HG02610 (cell line): ENCODE measurements around the gene PPT2.
"Not testable (repeated sequence)": the region's sequence is repeated elsewhere in the genome, so short reads cannot be mapped to it uniquely, and the experiment has no call there.

Experiments used
- ATAC-seq: cut with Tn5 transposase; IDR thresholded peaks from one replicate; pipeline ENCODE4 v1.9.1; 2021; ENCODE audit warnings: mild to moderate bottlenecking, moderate library complexity; ENCODE audit not compliant: unreplicated experiment

The PPT2 gene

DNA sequence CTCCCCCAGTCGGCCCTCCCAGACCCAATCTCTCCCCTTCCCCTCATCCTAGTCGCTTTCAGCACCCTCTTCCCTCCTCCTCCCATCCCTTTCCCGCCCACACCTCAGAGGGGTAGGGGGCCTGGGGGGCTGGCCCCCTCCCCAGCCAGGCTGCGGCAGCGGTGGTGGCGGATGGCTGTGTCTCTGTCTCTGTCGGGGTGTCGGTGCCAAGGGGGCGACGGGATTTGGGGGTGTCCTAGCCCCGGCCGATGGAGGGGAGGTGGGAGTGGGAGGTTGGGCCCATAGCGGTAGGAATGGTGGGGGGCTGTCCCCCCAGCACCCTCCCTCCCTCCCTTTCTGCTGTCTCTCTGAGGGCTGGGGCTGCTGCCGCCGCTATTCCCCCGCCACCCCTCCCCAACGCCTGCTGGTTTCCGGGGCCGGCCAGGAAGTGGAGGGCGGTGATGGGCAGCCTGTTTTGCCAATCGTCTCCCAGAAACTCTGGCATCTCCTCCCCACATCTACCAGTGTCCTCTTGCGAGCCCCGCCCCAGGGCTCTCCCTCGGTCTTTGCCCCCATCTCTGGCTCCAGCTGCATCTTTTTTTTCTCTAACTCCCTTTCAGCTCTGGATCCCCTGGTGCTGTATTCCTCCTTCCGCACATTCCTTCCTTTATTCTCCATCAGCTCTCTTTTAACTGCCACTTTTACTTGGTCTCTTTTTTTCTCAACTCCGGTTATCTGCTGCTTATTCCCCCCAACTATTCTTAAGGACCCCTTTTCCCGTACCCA, 22.0 kb downstream of the PPT2 start, which contains the start of gene AGPAT1:
AGPAT1 (minus strand) TSS at position 374 of the 765 bp plus-strand sequence. CDS start 4,588 bp downstream, outside the sequence.
- ATAC-seq, result peak; percentile 48

DNA sequence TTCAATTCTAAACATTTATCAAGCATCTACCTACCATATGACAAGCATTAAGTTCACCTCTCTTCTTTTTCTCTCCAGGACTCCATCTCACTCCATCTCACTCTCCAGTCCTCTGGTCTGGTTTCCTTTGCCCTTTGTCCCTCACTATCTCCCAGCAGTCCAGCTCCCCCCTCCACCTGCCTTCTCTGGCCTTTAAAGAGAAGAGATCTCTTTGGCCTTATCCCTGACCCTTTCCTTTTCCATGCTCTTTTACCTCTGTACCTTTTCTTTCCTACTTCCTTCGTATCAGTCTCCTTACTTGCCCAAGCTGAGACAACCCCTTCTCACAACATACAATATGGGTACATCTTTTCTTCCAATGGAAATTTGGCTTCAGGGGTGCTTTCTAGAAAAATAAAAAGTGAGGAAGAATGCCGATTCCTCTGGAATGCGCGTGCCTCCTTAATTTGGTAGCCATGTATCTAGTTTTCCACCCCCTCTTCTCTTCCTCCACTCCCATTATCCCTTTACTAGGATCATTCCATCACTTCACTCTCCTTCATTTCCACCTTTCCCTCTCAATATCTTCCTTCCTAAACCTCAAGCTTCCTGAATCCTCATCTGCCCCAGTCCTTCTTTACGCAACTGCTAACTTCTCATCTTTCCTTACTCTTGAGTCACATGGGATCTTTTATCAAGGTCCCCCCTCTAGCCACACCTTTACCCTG, 22.7 kb downstream of the PPT2 start:
- no peak for ATAC-seq

- ATAC-seq, result no peak
These were observed 23.3 kb downstream of the PPT2 start for GRCh38 chr6:32177183-32177787.

DNA sequence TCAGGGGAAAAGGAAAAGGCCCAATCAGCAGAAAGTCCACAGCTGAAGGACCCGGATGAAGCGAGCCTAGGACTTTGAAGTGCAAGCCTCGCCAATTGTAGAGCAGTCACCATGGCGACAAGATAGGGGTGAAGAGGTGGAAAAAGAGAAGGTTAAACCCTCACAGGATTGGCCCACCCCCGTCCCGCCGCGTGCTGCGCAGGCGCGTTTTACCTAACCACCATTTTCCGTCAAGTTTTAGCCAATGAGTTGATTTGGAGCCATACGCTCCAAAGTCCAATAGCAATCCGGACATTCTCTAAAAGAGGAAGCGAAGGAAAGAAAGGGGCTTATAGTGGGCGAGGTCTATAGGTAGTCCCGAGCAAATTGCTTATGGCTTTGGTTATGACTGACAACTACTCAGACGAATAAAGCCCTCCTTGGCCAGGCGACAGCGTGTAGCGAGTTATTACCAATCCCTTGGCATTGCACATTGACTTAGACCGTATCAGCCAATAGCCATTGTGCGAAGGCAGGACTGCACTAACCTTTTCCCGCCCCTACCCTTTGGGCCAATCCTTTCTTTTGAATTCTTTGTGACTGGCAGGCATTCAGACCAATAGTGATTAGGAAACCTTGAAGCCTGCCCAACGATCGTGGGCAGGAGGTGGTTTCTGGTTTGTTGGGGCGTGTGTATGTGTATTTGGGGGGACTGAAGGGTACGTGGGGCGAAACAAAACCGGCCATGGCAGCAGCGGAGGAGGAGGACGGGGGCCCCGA, 24.0 kb downstream of the PPT2 start, which contains the start of gene RNF5:
RNF5 (plus strand) TSS at position 618 of the 759 bp plus-strand sequence; CDS start at position 725, 107 bp downstream.
- ATAC-seq, result peak; percentile 82

DNA sequence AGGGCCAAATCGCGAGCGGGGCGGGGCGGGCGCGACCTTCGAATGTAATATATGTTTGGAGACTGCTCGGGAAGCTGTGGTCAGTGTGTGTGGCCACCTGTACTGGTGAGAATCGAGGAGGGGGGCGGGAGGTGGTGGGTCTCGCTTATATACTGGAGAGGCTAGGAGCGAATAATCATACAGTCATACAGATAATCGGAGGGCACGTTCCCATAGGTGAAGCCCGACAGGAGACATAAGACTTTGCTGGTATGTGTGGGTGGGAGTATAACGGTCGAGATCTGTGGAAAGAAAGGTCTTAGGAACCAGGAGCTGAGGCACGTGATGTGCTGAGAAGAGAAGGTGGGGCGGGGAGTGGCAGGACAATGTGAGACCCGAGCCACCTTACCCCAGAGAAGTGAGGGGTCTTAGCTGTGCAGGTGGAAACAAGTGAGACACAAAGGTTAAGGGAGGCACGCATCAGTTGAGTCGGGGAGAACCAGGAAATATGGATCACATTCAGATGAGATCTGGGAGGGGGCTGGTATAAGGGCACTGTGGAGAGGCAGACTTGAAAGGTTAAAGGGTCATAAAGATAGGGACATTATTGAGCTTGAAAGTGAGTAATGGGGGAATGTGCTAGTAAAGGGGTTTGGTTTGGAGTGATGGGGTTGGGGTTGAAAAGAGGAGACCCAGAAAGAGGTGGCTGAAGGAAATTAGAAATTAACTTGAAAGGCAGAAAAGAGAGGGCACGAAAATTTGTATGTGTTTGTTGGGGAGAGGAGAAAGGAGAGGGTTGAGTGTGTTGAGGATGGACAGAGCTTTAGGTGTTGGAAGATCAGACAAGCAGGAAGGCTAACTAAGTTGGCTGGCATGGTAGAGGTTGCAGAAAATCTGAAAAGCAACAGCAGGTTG, 24.9 kb downstream of the PPT2 start:
- ATAC-seq, result no peak

DNA sequence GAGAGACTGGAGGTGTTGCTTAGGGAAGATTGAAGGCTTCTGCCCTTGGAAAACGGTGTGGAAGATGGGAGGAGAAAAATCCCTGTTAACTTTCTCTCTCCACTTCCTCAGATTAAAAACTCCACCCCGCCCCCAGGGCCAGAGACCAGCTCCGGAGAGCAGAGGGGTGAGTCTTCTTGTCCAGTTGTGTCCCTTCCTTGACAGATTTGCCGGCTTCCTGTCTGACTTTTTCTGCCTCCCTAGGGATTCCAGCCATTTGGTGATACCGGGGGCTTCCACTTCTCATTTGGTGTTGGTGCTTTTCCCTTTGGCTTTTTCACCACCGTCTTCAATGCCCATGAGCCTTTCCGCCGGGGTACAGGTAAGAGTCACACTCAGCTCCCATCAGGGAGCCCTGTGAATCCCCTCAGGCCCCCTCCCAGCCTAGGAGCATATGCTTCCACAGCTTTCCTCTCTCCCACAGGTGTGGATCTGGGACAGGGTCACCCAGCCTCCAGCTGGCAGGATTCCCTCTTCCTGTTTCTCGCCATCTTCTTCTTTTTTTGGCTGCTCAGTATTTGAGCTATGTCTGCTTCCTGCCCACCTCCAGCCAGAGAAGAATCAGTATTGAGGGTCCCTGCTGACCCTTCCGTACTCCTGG, 25.9 kb downstream of the PPT2 start:
- ATAC-seq, result no peak

DNA sequence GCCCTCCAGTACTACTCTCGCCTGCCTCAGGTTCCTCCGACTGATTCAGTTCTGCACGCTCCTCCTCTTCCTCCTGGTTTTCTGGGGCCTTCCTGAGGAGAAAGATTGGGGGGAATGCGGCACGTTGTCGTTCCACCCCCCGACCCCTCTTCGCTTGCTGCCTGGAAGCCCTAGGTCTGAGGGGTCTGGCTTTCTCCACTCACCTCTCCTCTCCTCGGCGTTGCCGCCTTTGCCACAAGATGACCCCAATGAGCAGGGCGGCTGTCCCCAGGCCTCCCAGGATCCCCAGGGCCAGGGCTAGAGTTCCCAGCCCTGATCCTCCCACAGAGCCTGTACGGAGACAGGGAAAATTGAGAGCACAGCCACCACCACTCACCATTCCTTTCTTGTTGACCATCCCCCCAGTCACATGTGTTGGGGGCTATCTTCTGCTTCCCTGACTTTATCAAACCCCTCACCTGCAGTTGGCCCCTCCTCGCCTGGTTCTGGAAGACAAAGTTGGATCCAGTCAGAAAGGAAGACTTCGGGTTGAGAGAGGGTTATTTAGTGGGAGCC, 27.3 kb downstream of the PPT2 start:
- ATAC-seq, result no peak

DNA sequence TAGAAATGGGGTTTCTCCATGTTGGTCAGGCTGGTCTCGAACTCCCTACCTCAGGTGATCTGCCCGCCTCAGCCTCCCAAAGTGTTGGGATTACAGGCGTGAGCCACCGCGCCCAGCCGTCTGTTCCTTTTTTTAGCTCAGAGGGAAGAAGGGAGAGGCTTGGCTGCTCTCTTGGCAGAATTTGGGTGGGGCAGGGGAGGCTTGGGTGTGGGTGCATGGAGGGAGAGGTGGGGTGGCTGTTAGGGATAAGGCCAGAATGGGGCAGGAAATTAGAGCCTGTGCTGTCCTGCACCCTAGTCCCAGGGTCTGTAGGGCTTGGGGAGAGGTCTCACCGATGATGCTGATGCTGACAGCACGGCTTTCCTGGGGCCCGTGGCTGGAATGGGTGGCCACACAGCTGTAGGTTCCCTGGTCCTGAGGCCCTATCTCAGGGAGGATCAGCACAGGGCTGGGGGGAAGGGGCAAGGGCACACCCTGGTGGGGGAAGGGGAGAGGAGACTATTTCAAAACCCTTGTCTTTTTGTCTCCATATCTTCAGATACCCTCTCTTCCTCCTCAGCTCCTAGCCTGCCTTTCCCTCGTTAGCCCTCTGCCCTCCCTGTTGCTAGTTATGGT, 28.1 kb downstream of the PPT2 start:
- no peak for ATAC-seq

- no peak for ATAC-seq
These were observed 28.6 kb downstream of the PPT2 start for GRCh38 chr6:32182555-32182981.

- no peak for ATAC-seq
These were observed 29.1 kb downstream of the PPT2 start for GRCh38 chr6:32183030-32183429.

GRCh38 chr6:32183483-32184083, 29.6 kb downstream of the PPT2 start:
- no peak for ATAC-seq

DNA sequence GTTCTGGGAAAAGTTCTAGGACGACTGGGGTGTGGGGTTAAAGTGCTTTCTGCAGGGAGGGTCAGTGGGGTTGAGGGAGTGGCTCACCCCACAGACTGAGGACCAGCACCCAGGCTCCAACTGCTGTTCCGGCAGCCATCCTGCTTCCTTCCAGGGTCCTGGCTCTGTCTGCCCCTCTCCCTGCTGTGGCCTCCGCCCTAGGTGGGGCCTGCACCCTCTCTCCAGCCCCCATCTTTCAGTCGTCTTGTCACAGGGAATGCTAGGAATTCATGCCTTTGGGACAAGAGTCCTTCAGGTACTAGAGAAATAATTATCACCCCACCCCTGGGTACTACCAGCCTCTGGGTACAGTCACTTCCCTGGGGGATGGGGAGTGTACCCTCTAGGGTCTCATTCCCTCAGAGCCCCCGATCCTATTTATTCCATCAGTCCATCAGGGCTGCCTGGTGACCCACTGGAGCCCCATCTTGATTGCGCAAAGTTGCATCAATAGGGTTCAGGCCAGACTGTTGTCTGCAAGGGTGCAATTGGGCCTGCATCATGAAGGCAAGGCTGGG, 30.2 kb downstream of the PPT2 start, which contains the start of gene AGER:
AGER (minus strand) TSS at position 170 of the 557 bp plus-strand sequence; CDS start at position 139, 31 bp downstream.
- no peak for ATAC-seq

- not testable (repeated sequence) for ATAC-seq
These were observed 31.8 kb downstream of the PPT2 start for GRCh38 chr6:32185681-32186131.

GRCh38 chr6:32186151-32186840, 32.4 kb downstream of the PPT2 start:
- ATAC-seq, result not testable (repeated sequence)

DNA sequence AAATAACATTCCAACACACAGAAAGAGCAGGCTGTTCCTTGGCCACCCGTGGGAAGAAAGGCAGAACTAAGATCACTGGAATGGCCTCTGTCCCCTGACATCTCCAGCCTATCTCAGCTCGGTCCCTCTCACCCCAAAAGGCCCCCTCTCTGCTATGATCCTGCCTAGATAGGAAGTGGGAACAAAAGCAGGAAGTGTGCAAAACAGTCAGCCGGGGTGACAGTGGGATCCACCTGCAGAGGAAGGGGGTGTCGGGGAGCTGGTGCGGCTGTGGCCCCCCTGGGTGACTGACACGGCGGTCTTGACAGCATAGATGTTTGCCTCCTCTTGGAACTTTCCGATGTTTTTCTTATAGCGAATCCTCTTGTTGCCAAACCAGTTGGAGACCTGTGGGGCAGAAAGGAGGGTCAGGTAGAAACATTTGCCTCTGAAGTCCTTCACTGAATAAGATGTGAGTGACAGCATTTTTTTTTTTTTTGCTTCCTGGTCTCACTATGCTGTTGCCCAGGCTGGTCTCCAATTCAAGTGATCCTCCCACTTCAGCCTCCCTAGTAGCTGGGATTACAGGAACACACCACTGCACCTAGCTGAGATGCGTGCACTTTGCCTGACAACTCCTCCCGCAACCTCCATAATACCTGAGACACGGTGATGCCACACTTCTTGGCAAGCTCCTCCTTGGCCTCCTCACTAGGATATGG, 33.2 kb downstream of the PPT2 start:
- no peak for ATAC-seq

DNA sequence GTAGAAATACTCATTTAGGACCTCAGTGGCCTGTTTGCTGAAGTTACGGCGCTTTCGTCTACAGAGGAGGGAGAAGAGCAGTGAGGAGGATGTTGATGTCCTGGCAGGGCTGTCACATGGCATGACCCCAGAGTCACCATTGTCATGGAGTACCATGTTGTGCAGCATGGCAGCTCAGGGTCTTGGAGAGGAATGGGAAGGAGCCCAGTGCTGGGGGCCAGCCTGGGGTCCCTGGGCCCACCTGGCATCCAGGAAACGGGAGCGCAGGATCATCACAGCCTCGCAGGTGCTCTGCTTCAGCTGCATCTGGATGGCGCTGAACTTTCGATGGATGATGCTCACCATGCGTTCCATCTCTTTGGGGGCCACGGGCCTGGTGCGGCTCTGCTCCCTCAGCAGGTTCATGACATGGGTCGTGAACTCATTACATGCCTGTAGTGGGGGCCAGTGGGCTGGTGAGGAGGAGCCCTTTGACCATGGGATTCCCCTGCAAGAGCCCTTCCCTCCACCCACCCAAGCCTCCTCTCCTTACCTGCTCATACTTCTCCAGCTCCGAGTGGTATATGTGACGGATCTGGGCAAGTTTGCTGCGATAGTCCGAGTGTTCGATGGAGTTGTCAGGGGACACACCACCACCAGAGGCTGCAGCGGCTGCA, 33.9 kb downstream of the PPT2 start:
- not testable (repeated sequence) for ATAC-seq
